HFF-Myc (cell line): ENCODE results near the gene UBR1.
"Not testable (repeated sequence)": the region's sequence is repeated elsewhere in the genome, so short reads cannot be mapped to it uniquely, and the experiment has no call there.

Source experiments
- DNase-seq: peaks from one replicate; pipeline ENCODE4 v3.0.0-alpha.2; 2011; ENCODE audit warnings: low read depth; ENCODE audit errors: extremely low read depth
- H3K4me3 ChIP-seq: replicated peaks from 2 replicates; pipeline ENCODE4 v1.5.1; 2011; ENCODE audit warnings: low read depth, mild to moderate bottlenecking, control low read depth, low read length
- CTCF ChIP-seq: IDR thresholded peaks from 2 replicates; pipeline ENCODE4 v1.5.1; 2012; ENCODE audit warnings: mild to moderate bottlenecking, low read depth, low read length, control low read depth; ENCODE audit errors: missing control alignments

UBR1 gene

GRCh38 chr15:42999201-42999779 is 106.5 kb downstream of the UBR1 start:
- no peak for TF ChIP-seq CTCF
- DNase-seq = no peak
- no peak overlapping the region for H3K4me3 ChIP-seq

- no peak for TF ChIP-seq CTCF
Observed at GRCh38 chr15:42996871-42997270, 109.0 kb downstream of the UBR1 start.

GRCh38 chr15:42994546-42994945 is 111.3 kb downstream of the UBR1 start:
- DNase-seq = no peak
- H3K4me3 ChIP-seq = no peak overlapping the region
- TF ChIP-seq CTCF = no peak

More at GRCh38 chr15:42996871-42997270, 109.0 kb downstream of the UBR1 start:
- H3K4me3 ChIP-seq = no peak overlapping the region
- no peak for DNase-seq

- no peak for DNase-seq
- TF ChIP-seq CTCF = no peak
- H3K4me3 ChIP-seq = no peak overlapping the region
Observed at GRCh38 chr15:42992626-42993025, 113.2 kb downstream of the UBR1 start.

GRCh38 chr15:42986693-42987342 is 119.0 kb downstream of the UBR1 start:
- no peak overlapping the region for H3K4me3 ChIP-seq
- TF ChIP-seq CTCF = no peak
- DNase-seq = no peak

GRCh38 chr15:42984493-42985034 is 121.3 kb downstream of the UBR1 start:
- H3K4me3 ChIP-seq = no peak overlapping the region
- DNase-seq = no peak
- TF ChIP-seq CTCF = no peak

- DNase-seq, H3K4me3 ChIP-seq: not testable (repeated sequence)
Observed at GRCh38 chr15:42979113-42979512, 126.7 kb downstream of the UBR1 start.
